Mammary epithelial cell (primary cell): ENCODE measurements around the gene MSANTD3.

Experiments used
- EZH2 ChIP-seq: IDR thresholded peaks from 2 replicates; pipeline ENCODE4 v1.6.1; 2012; ENCODE audit warnings: low read length, inconsistent platforms, borderline replicate concordance
- TF ChIP-seq, protein P1 (sequence below), 2 donors: IDR thresholded peaks in 1 of 2; conservative IDR thresholded peaks in 1 of 2; 2 replicates each; pipeline ENCODE4 v1.5.1; 2011 to 2012; ENCODE audit warnings: inconsistent platforms in 2 of 2, low read length in 2 of 2, mild to moderate bottlenecking in 2 of 2, control low read depth in 1 of 2, low read depth in 1 of 2; ENCODE audit not compliant: insufficient read depth in 1 of 2; ENCODE audit errors: extremely low read depth in 1 of 2

DNA sequence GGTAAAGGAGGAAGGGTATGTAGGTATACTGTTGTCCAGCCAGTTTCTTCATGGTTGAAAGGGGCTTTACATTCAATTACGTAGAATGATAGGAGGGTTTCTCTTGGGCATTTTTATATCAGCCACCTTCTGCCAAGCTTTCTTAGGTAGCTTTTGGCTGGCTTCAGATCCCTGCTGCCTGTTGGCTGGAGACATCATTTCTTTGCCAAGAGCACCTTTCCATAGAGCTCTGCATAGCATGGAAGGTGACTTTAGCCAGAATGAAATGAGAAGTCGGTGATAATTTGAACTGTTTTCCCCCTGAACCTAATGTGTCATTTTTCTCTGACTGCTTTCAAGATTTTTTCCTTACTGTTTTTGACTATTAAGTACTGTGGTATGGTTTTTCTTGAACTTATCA is 72.9 kb downstream of the MSANTD3 start:
- TF ChIP-seq, protein P1, sequence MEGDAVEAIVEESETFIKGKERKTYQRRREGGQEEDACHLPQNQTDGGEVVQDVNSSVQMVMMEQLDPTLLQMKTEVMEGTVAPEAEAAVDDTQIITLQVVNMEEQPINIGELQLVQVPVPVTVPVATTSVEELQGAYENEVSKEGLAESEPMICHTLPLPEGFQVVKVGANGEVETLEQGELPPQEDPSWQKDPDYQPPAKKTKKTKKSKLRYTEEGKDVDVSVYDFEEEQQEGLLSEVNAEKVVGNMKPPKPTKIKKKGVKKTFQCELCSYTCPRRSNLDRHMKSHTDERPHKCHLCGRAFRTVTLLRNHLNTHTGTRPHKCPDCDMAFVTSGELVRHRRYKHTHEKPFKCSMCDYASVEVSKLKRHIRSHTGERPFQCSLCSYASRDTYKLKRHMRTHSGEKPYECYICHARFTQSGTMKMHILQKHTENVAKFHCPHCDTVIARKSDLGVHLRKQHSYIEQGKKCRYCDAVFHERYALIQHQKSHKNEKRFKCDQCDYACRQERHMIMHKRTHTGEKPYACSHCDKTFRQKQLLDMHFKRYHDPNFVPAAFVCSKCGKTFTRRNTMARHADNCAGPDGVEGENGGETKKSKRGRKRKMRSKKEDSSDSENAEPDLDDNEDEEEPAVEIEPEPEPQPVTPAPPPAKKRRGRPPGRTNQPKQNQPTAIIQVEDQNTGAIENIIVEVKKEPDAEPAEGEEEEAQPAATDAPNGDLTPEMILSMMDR (conservative IDR thresholded peaks at IDR 0.05 in 1 of 2, IDR thresholded peaks at IDR 0.05 in 1 of 2; ENCODE audit: extremely low read depth in 1 of 2, insufficient read depth in 1 of 2, low read depth in 1 of 2, low read length in 2 of 2): no peak
- no peak for TF ChIP-seq EZH2
